Ectodermal cell (in vitro differentiated cells): ENCODE data around the gene GLT1D1.

Experiments
- H3K27ac ChIP-seq: 2 replicates; pipeline ENCODE4 v1.7.0; 2013; ENCODE audit warnings: mild to moderate bottlenecking, low read depth, low read length; ENCODE audit not compliant: insufficient read depth, poor library complexity, severe bottlenecking
- H3K27me3 ChIP-seq: 2 replicates; pipeline ENCODE4 v1.7.0; 2013; ENCODE audit warnings: mild to moderate bottlenecking, low read length; ENCODE audit not compliant: insufficient read depth, control insufficient read depth, poor library complexity, severe bottlenecking
- H3K36me3 ChIP-seq: one replicate; pipeline ENCODE4 v1.7.0; 2013; ENCODE audit warnings: low read length; ENCODE audit not compliant: control insufficient read depth, insufficient read depth
- H3K4me1 ChIP-seq: one replicate; pipeline ENCODE4 v1.7.0; 2013; ENCODE audit warnings: low read length; ENCODE audit not compliant: control insufficient read depth, insufficient read depth
- H3K4me3 ChIP-seq: 2 replicates; pipeline ENCODE4 v1.7.0; 2013; ENCODE audit warnings: low read depth, low read length, control low read depth; ENCODE audit not compliant: insufficient read depth
- H3K9me3 ChIP-seq: 2 replicates; pipeline ENCODE4 v1.7.0; 2013; ENCODE audit warnings: mild to moderate bottlenecking, low read length, moderate library complexity; ENCODE audit not compliant: control insufficient read depth
- WGBS, 2 experiments: methylation state at CpG; one replicate each; pipeline ENCODE4 v1.1.7; 2013; ENCODE audit warnings: missing lambda C conversion rate in 2 of 2; 5-methylcytosine and 5-hydroxymethylcytosine counted together

Gene GLT1D1

DNA sequence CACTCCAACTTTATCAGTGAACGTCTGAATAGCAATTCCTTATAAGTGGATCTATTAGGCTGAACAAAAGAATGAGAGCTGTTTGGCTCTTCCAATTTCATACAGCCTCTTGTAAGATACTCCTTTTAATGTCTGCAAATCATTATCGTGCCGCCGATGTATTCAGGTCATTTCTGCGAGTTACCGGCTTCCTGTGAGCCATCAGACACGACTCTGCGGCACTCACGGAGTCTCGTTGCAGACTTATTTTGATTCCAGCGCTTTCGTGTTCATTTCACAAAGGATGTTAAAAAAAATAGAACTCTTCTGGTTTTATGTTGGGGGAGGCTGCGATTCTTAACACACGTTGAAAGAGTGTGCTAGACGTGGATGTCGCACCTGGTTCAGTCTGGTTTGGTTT, 106.6 kb downstream of the GLT1D1 start:
- H3K27me3 ChIP-seq: no peaks in the 10 kb centered on the region
- no peaks in the 10 kb centered on the region for H3K4me1 ChIP-seq
- no peaks in the 10 kb centered on the region for H3K36me3 ChIP-seq
- H3K27ac ChIP-seq: no peak overlapping the region
- H3K9me3 ChIP-seq: no peaks in the 10 kb centered on the region
- 88 to 91% methylated on average over 16 of the region's 16 CpGs for WGBS, 2 experiments
- H3K4me3 ChIP-seq: no peak overlapping the region

DNA sequence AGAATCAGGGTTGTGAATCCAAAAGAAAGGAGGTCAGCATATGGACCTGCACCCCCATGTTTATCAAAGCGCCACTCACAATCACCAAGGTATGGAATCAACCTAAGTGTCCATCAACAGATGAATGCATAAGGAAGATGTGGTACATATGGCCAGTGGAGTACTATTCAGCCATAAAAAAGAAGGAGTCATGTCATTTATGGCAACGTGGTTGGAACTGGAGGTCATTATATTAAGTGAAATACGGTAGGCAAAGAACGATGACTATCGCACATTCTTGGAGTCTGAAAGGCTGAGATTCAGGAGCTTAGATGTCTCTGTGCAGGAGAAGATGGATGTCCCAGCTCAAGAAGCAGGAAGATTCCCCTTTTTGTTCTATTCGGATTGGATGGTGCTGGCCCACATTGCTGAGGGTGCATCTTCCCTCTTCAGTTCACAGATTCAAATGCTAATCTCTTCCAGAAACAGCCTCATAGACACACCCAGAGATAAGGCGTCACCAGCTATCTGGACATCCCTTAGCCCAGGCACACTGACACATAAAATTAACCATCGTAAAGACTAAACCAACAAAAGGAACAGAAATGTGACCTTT, 108.1 kb downstream of the GLT1D1 start:
- no peaks in the 10 kb centered on the region for H3K4me1 ChIP-seq
- no peaks in the 10 kb centered on the region for H3K36me3 ChIP-seq
- WGBS, 2 experiments: 70 to 76% methylated on average over 8 of the region's 8 CpGs
- no peak overlapping the region for H3K27ac ChIP-seq
- no peaks in the 10 kb centered on the region for H3K27me3 ChIP-seq
- H3K9me3 ChIP-seq: no peaks in the 10 kb centered on the region
- H3K4me3 ChIP-seq: no peak overlapping the region

- WGBS, 2 experiments: 73% methylated on average over 11 of the region's 11 CpGs
These were observed 108.7 kb downstream of the GLT1D1 start for GRCh38 chr12:128961957-128962356.

DNA sequence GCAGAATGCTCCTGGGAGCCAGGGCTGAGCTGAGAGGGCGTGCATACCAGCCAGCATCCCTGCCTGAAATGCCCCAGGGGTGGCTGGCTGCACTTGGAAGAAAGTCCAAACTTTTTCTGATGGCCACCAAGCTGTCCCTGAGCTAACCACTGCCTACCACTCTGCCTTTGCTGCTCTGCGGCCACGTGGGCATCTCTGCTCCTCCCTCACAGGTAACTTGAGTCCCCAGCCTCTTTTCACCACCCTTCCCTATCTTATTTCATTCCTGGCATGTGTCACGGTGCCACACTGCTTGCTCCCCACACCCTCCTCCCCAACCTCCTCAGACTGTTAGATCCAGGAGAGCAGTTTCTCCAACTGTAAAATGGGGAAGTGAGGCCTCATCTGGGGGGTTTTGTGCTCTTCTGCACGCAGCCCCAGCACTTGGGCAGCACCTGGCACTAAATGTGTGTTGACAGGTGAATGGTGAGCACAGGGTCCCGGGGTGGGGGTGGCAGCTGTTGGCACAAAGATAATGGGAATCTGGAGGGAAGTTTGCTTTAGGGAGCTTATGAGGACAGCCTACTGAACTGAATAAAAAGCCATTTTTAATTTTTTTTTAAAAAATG, 113.0 kb downstream of the GLT1D1 start:
- H3K36me3 ChIP-seq: no peaks in the 10 kb centered on the region
- H3K27ac ChIP-seq: no peak overlapping the region
- H3K27me3 ChIP-seq: peaks cover 27% of the 10 kb centered on the region
- no peaks in the 10 kb centered on the region for H3K9me3 ChIP-seq
- H3K4me1 ChIP-seq: peaks cover 18% of the 10 kb centered on the region
- 60 to 67% methylated on average over 6 of the region's 6 CpGs for WGBS, 2 experiments
- no peak overlapping the region for H3K4me3 ChIP-seq

More at GRCh38 chr12:128961957-128962356, 108.7 kb downstream of the GLT1D1 start:
- no peak overlapping the region for H3K4me3 ChIP-seq
- no peaks in the 10 kb centered on the region for H3K4me1 ChIP-seq
- H3K36me3 ChIP-seq: no peaks in the 10 kb centered on the region
- no peak overlapping the region for H3K27ac ChIP-seq
- H3K9me3 ChIP-seq: no peaks in the 10 kb centered on the region
- no peaks in the 10 kb centered on the region for H3K27me3 ChIP-seq

- H3K4me1 ChIP-seq: peaks cover 24% of the 10 kb centered on the region
- H3K27me3 ChIP-seq: peaks cover 27% of the 10 kb centered on the region
- WGBS, 2 experiments: 36 to 40% methylated on average over 8 of the region's 8 CpGs
- H3K4me3 ChIP-seq: no peak overlapping the region
- no peak overlapping the region for H3K27ac ChIP-seq
- no peaks in the 10 kb centered on the region for H3K36me3 ChIP-seq
- no peaks in the 10 kb centered on the region for H3K9me3 ChIP-seq
These were observed 115.4 kb downstream of the GLT1D1 start for GRCh38 chr12:128968668-128969067.

DNA sequence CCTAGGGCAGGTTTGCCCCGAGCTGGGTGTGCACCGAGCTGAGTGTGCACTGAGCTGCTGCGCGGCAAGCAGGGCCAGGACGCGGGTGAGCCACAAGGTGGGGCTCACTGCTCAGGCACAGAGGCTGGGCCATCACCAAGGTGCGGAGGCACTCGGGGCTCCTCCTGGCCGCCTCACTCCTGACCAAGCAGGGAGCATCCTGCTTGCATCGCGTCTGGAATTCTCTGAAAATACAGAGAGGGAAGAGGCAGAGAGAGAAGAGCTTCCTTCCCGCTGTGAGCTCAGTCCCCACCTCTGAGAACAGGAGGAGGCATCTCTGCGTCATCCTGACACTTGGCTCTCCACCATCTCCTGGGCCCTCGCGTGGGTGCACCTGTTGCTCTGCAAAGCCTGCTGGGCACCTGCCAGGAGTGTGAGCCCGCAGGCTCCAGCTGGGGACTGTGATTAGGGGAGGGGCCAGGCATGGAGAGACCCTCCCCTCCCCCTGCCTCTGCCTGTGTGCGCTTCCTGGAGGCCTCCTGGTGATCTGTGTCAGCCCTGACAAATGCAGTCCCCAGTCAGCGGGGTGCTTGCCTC, 116.3 kb downstream of the GLT1D1 start:
- H3K27me3 ChIP-seq: peaks cover 27% of the 10 kb centered on the region
- 2% methylated on average over 18 of the region's 18 CpGs for WGBS, 2 experiments
- no peaks in the 10 kb centered on the region for H3K9me3 ChIP-seq
- no peaks in the 10 kb centered on the region for H3K36me3 ChIP-seq
- H3K27ac ChIP-seq: no peak overlapping the region
- H3K4me3 ChIP-seq: no peak overlapping the region
- H3K4me1 ChIP-seq: peaks cover 27% of the 10 kb centered on the region

- Histone ChIP-seq H3K27me3 (peaks cover 27% of the 10 kb centered on the region), H3K4me3 (no peak overlapping the region), H3K27ac (no peak overlapping the region), H3K4me1 (peaks cover 27% of the 10 kb centered on the region), H3K9me3 (no peaks in the 10 kb centered on the region), H3K36me3 (no peaks in the 10 kb centered on the region)
- WGBS, 2 experiments: 12% methylated on average over 13 of the region's 13 CpGs
These were observed 116.8 kb downstream of the GLT1D1 start for GRCh38 chr12:128970110-128970509.

DNA sequence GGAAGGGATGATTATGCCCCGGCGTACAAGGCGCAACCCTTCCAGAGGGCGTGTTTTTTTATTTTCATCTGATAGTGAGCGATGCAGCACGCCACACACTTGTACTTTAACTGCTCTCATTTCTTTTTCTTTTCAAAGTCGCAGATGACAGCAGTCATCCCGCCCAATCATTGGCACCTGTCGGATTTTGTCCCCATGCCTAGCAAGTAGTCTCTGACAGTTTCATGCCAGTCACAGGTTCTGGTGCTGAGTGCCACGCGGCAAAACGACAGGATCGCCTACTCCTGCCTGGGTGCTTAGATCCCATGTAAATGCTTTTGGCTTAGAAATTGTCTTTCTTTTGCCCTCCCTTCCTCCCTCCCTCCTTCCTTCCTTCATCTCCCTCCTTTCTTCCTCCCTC, 117.7 kb downstream of the GLT1D1 start:
- H3K4me1 ChIP-seq: peaks cover 27% of the 10 kb centered on the region
- WGBS, 2 experiments: 69 to 70% methylated on average over 13 of the region's 13 CpGs
- H3K4me3 ChIP-seq: no peak overlapping the region
- peaks cover 27% of the 10 kb centered on the region for H3K27me3 ChIP-seq
- no peaks in the 10 kb centered on the region for H3K9me3 ChIP-seq
- no peak overlapping the region for H3K27ac ChIP-seq
- no peaks in the 10 kb centered on the region for H3K36me3 ChIP-seq

GRCh38 chr12:128971802-128972201, 118.5 kb downstream of the GLT1D1 start:
- Histone ChIP-seq H3K4me1 (peaks cover 27% of the 10 kb centered on the region), H3K9me3 (no peaks in the 10 kb centered on the region), H3K27me3 (peaks cover 27% of the 10 kb centered on the region), H3K27ac (no peak overlapping the region), H3K4me3 (no peak overlapping the region), H3K36me3 (no peaks in the 10 kb centered on the region)
- 30 to 35% methylated on average over 11 of the region's 11 CpGs for WGBS, 2 experiments

- no peaks in the 10 kb centered on the region for H3K9me3 ChIP-seq
- no peak overlapping the region for H3K27ac ChIP-seq
- H3K27me3 ChIP-seq: peaks cover 23% of the 10 kb centered on the region
- 73 to 74% methylated on average over 20 of the region's 20 CpGs for WGBS, 2 experiments
- peaks cover 23% of the 10 kb centered on the region for H3K4me1 ChIP-seq
- H3K36me3 ChIP-seq: no peaks in the 10 kb centered on the region
- H3K4me3 ChIP-seq: no peak overlapping the region
These were observed 120.8 kb downstream of the GLT1D1 start for GRCh38 chr12:128973883-128974681.
